ENCODE data around the gene NCKAP5.

DNA sequence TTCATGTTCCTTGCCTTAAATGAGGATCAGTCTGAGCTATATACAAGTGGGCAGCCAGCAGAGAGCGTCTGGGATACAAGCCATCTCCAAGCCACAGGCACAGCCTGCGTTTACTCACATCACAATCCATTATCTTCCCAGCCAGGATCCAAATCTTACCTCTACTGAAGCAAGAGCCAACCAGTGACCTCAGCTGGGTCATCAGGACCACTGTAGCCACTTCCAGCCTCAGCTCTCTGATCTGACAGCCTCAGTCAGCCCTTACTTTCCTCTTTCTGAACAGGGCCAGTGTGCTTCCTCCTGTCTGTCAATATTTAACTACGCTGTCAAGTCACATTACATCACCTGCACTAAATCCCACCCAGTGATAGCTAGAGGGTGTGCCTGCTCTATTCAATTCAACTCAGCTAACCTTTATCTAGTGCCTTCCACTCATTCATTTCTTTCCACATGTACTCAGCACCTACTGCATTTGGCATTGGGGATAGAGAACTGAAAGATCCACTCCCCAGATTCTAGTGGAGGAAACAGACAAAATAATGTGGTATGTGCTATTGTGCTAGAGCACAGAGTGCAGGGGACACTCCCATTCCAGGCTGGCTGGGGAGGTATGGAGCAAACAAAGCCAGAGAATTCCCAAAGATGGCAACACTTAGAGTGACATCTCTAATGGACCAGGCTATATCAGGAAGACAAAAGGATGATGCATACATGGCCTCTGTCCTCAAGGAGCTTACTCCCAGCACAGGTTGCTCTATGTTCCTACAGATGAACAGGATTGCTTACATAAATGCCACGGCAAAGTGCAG is 146.5 kb downstream of the NCKAP5 start:
- TF ChIP-seq, protein P1, sequence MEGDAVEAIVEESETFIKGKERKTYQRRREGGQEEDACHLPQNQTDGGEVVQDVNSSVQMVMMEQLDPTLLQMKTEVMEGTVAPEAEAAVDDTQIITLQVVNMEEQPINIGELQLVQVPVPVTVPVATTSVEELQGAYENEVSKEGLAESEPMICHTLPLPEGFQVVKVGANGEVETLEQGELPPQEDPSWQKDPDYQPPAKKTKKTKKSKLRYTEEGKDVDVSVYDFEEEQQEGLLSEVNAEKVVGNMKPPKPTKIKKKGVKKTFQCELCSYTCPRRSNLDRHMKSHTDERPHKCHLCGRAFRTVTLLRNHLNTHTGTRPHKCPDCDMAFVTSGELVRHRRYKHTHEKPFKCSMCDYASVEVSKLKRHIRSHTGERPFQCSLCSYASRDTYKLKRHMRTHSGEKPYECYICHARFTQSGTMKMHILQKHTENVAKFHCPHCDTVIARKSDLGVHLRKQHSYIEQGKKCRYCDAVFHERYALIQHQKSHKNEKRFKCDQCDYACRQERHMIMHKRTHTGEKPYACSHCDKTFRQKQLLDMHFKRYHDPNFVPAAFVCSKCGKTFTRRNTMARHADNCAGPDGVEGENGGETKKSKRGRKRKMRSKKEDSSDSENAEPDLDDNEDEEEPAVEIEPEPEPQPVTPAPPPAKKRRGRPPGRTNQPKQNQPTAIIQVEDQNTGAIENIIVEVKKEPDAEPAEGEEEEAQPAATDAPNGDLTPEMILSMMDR (IDR thresholded peaks at IDR 0.05; ENCODE audit: insufficient read depth, low read length) = no peak
- TF ChIP-seq POLR2AphosphoS5 (IDR thresholded peaks at IDR 0.05; ENCODE audit: low read depth) (no peak), GABPA (IDR thresholded peaks at IDR 0.05; ENCODE audit: low read depth) (no peak)

Measured in HL-60 (cell line).